Suprapubic skin (tissue), 3 donors: ENCODE measurements around the gene SLC15A1.

Experiments used
- CTCF ChIP-seq, 2 donors: fragments of 200-600 bp in 1 of 2; fragments of 450-650 bp in 1 of 2; sonication (generic) in 1 of 2; IDR thresholded peaks; one replicate each; pipeline ENCODE4 v1.5.1; 2016 to 2019; ENCODE audit warnings: antibody characterized with exemption in 2 of 2, mild to moderate bottlenecking in 1 of 2, moderate library complexity in 1 of 2
- EP300 ChIP-seq: sonication (generic); formaldehyde crosslinking; IDR thresholded peaks from one replicate; pipeline ENCODE4 v1.6.1; 2017; ENCODE audit warnings: antibody characterized with exemption
- POLR2A ChIP-seq, 2 donors: fragments of 450-650 bp; IDR thresholded peaks; one replicate each; pipeline ENCODE4 v1.6.1; 2017; ENCODE audit warnings: antibody characterized with exemption in 2 of 2, mild to moderate bottlenecking in 2 of 2, moderate library complexity in 2 of 2

DNA sequence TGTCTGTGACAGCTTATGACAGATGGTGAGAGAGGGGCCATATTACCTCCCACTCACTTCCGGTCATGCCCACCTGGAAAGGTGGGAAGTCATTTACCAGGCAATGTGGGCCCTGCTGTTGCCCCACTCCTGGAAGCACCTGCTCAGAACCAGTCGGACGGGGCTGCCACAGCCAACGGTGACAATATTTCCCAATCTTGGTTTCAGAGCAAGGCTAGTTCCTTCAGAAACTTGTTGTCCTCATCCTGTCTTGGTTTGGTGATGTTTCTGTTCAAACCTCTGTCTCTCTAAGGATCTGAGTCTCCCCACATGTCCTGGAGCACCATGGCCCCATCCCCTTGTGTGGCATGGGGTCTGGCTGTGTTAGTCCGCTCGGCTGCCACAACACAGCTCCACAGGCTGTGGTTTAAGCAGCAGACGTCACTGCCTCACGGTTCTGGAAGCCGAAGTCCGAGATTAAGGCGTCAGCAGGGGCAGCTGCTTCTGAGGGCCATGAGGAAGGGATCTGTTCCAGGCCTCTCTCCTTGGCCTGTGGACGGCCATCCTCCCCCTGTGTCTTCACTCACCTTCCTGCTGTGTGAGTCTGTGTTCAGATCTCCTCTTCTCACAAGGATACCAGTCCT is 31.5 kb upstream of the SLC15A1 start:
- TF ChIP-seq CTCF (IDR thresholded peaks at IDR 0.05): no peak
- TF ChIP-seq EP300: no peak
- no peak for TF ChIP-seq POLR2A (IDR thresholded peaks at IDR 0.05)
